ENCODE measurements around the gene AGO3.
"Not testable (repeated sequence)": the region's sequence is repeated elsewhere in the genome, so short reads cannot be mapped to it uniquely, and the experiment has no call there.

AGO3 gene

DNA sequence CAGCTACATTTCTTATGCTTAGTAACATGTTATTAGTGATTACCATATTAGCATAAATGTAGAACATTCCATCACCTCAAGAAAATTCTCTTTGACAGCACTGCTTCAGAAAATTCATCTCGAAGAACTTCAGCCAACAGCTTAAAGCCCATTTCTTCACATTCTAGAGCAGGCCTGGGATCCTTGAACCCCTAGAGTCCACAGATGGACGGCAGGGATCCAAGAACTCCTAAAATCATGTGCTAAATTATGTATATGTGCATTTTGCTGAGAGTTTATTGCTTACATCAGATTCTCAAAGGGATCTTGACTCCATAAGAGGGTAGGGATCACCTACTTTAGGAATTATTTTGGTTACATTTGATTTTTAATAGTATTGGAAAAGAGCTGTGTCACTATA is 76.8 kb downstream of the AGO3 start:
- no peak for DNase-seq

DNA sequence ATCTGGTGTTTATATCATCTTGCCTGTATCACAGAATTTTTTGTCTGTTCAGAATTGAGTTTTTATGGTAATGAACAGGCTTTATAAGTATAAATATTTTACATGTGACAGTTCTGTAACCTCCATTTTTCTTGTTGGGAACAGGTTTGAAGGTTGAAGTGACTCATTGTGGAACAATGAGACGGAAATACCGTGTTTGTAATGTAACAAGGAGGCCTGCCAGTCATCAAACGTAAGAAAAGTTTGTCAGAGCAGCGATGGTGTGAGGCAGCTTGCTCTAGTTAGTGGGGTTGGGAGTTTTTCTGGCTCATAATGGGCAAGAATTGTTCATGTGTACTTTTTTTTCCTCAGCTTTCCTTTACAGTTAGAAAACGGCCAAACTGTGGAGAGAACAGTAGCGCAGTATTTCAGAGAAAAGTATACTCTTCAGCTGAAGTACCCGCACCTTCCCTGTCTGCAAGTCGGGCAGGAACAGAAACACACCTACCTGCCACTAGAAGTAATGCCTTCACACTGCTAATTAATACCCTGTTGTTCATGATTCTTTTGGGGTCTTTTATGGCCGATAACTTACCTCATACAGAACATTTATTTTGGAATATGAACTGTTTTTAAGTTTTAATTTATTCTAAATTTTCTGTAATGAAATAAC is 77.8 kb downstream of the AGO3 start:
- no peak for DNase-seq

DNA sequence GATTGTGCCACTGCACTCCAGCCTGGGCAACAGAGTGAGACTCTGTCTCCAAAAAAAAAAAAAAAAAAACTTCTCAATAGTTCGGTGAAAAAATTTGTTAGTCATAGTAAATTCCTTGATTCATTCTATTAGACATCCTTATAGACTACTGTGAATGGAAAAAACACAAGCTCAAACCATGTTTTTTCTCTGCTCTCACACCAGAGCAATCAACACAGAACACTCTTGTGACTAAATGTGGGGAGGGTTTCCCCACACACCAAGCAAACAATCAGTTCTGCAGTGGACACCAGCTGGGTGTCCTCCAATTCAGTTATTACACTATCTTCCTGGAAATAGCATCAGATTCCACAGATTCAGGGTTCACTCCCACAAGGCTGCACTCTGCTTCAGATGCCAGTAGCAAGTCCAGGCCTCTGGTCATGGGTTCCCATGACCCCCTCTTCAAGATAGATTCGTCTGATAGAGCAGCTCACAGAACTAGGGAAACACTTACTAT is 83.9 kb downstream of the AGO3 start:
- DNase-seq, result no peak

DNA sequence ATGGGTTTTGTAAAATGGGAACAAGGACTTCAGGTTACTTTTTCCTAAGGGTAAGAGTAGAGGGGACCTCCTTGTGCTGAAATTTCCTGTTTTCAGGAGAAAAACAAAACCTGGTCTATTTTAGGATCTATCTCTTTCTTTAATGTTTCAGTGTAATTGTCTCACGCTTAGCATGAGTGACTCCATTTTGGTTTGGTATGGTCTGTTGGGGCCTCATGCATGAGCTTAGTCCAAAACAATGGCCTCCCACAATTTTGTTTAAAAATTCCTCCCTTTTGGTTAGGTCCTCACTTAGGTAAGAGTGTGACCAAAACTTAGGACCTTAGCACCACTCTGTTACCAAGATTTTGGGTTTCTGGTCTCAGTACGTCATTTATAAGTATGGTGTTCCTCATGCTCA is 85.8 kb downstream of the AGO3 start:
- DNase-seq, result no peak

DNA sequence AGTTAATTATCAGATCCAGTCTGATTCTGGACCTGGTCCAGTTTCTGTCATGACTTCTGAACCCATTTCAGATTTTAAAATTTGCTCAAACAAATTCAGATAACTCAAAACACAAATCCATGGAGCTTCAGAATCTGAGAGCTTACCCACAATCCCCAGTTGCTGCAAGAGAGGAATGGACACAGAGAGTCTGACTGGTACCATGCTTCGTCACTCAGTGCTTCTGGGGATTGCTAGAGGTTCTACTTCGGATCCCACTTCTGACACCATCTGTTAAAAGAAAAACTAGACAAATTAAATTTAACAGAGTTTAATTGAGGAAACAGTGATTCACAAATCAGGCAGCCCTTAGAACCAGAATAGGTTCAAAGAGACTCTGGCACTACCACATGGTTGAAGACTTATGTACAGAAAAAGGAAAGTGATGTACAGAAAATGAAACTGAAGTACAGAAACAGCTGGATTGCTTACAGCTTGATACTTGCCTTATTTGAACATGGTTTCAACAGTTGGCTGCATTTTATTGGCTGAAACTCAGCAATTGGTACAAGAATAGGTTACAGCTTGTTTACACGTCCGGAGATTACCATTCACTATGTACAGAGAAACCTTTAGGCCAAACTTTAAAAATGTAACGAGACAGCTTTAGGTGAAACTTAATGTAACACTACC is 92.3 kb downstream of the AGO3 start:
- no peak for DNase-seq

DNA sequence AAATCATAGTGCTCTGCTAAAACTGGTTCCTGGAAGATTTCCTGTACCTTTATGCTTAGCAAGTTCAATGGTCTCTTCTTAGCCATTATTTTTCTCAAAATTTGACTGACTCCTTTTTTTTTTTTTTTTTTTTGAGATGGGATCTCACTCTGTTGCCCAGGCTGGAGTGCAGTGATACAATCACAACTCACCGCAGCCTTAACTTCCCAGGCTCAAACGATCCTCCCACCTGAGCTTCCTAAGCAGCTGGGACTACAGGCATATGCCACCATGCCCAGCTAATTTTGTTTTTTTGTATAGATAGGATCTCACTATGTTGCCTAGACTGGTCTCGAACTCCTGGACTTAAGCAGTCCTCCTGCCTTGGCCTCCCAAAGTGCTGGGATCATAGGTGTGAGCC is 93.1 kb downstream of the AGO3 start:
- not testable (repeated sequence) for DNase-seq

DNA sequence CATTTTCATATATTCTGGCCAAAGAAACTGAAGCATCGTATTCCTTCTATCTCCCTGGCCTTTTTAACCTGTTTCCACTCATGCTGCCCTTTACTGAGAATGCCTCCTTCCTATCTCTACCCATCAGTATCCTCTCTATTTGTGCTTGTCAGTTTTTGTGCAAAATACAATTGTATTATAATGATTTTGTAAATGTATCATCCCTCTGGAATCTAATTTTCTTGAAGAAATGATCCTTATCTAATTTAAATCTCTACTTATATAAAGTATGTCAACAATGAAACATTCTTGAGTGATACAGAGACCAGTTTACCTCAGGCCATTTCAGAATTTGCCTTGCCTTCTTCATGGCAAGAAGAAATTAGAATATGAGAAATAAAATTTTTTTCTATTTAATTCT is 93.9 kb downstream of the AGO3 start:
- no peak for DNase-seq

DNA sequence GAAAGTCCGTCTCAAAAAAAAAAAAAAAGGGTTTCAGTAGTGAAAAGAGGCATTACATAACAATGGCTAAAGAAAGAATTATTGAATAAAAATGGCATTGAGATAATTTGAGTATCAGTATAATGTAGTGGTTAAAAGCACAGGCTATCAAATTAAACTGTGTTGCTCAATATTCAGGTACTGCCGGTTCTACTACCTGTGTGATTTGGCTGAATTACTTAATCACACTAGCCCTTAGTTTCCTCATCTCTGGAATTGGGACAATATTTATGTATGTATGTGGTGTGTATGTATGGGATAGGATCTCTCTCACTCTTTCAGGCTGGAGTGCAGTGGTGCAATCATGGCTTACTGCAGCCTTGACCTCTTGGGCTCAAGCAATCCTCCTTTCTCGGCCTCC is 96.9 kb downstream of the AGO3 start:
- no peak for DNase-seq

DNA sequence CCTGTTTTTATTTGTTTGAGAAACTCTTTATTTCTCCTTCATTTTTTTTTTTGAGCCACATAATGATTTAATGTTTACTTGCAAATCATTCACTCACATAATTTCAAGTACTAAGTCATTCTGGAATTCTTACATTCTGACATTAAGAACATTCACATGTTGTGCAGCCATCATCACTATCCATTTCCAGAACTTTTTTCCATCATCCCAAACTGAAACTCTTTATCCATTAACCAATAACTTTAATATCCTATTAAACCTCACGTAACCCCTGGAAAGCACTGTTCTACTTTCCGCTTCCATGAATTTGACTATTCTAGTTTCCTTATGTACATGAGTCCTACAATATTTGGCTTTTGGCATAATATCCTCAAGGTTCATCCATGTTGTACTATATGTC is 100.5 kb downstream of the AGO3 start:
- no peak for DNase-seq

DNA sequence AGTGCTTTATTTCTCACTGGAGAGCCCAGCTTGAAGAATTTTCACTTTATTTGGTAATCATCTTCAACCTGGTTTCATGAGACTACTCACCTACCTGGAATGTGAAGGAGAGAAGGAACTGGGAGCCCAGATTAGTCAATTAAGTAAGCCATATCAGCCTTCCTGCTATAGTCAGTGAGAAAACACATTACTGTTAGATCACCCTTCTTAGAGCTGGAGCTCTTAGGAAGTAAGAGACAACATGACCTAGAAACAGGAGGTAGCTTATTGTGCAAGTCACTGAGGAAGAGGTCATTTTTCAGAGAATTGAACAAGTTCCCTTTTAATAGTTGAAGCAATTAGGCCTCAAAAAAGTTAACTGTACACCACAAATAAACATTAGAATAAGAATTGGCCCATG is 103.8 kb downstream of the AGO3 start:
- no peak for DNase-seq

DNA sequence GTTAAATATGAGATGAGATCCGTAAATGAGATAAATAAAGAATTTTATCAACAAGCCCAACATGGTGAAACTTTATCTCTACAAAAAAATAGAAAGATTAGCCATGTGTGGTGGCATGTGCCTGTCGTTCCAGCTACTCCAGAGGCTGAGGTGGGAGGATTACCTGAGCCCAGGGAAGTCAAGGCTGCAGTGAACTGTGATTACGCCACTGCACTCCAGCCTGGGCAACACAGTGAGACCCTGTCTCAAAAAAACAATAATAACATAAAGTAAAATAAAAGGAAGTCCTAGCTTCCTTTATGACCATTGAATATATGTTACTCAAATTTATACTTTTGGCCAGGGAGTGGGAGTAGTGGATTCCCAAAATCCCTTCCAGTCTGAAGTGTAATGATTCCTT is 104.2 kb downstream of the AGO3 start:
- DNase-seq, result no peak

DNA sequence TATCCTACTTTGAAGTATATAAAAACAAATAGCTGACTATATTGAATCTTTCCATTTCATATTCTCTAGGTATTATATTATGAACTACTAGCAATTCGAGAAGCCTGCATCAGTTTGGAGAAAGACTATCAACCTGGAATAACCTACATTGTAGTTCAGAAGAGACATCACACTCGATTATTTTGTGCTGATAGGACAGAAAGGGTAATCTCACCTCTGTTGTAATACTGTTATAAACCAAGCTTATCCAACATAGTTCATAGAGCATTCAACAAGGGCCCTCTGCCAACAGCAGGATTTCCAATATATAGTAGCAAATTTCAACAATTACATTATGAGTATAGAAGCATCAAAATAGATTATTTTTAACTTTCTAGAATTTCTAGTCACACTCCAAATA is 109.3 kb downstream of the AGO3 start:
- no peak for DNase-seq

DNA sequence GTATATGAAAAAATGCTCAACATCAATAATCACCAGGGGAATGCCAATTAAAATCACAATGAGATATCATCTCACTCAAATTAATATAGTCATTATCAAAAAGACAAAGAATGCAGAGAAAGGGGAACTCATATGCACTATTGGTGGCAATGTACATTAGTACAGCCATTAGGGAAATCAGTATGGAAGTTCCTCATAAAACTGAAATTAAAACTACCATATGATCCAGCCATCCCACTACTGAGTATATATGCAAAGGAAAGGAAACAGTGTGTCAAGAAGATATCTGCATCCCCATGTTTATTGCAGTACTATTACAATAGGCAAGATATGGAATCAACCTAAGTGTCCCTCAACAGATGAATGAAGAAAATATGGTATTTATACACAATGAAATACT is 120.9 kb downstream of the AGO3 start:
- DNase-seq, result no peak

DNA sequence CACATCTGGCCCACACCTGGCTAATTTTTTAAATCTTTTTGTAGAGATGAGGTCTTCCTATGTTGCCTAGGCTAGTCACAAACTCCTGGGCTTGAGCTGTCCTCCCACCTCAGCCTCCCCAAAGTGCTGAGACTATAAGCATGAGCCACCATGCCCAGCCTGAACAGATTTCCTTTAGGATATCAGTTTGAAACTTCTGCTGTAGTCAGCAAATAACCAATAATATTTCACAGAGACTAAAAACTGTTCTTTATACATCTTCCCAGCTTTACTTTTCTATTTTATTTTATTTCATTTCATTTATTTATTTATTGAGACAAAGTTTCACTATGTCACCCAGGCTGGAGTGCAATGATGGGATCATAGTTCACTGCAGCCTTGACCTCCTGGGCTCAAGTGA is 123.1 kb downstream of the AGO3 start:
- no peak for DNase-seq

DNA sequence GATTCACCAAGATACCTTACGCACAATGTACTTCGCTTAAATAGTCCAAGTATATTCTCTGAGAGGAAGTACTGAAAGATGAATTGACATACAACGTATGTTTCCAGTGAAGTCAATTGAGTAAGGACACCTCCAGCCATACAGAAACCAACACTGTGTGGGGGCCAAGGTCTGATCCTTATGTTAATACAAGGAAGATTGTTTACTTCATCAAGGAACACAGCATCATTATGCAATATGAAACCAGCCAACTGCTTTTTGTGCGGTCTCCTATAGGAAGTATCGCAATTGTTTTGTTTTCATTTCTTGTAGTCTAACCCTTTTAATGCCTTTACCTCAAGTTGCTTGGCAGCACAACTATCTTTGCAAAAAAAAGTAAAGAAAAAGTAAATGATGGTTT is 124.8 kb downstream of the AGO3 start:
- no peak for DNase-seq

DNA sequence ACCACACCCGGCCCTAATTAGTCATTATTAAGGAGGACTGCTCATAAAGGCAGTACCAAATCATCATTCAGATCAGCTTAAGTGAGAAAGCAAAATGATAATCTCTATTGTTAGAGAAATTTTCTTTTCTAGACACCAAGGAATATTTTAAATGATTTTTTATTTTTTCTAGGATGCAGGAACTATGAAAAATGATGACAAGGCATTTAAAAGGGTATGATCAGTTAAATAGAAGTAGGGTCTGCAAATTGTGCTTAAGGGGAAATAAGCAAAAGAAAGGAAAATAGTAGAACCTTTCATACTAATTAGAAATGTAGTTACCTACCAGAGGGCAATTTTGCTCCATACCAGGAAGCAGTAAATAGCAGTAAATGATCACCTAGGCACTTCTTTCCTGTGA is 131.4 kb downstream of the AGO3 start:
- DNase-seq, result no peak

DNA sequence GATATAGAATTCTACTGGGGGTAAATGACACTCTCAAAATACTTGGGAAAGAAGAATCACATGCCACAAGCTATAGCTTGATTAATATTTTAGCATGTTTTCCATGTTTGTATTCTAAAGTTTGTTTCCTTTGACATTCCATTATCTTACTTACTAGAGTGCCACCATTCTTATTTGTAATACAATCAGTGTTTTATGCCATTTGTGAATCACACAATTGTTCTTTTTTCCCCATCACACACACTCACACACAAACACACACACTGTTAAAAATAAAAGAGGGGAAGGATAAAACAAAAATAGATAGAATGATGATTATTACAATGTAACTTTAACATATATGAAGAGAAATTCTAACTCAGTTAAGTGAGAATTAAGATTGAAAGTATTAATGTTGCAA is 137.0 kb downstream of the AGO3 start:
- DNase-seq, result no peak

DNA sequence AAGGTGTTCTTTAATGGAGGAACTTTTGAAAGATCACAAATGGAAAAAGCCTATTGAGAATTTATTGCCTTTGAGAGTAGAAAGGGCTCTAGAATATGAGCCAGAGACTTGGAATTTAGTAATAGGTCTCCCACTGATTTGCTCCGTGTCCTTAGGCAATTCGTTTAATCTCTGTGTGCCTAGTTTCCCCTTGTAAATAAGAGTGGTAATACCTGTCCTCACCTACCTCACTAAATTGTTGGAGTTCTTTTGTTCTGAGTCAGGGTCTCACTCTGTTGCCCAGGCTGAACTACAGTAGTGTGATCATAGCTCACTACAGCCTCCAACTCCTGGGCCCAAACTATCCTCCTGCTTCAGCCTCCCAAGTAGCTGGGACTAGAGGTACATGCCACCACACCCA is 138.0 kb downstream of the AGO3 start:
- DNase-seq, result no peak

DNA sequence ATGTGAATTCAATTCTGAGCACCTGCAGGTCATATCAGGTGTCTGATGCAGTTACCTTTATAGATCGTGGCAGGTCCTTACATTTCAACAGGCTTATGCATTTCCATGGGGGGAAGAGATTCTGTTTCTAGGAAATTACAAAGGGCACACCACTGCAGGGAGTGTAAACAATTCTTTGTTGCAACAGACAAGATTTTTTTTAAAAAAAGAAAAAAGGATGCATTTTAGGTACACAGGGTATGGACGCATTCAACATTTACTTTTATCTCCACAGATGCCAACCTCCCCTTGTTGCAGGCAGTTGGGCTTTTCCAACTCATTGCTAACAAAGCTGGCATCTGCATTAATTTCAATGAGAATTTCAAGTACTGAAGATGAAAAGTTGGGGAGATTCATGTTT is 139.4 kb downstream of the AGO3 start:
- no peak for DNase-seq

DNA sequence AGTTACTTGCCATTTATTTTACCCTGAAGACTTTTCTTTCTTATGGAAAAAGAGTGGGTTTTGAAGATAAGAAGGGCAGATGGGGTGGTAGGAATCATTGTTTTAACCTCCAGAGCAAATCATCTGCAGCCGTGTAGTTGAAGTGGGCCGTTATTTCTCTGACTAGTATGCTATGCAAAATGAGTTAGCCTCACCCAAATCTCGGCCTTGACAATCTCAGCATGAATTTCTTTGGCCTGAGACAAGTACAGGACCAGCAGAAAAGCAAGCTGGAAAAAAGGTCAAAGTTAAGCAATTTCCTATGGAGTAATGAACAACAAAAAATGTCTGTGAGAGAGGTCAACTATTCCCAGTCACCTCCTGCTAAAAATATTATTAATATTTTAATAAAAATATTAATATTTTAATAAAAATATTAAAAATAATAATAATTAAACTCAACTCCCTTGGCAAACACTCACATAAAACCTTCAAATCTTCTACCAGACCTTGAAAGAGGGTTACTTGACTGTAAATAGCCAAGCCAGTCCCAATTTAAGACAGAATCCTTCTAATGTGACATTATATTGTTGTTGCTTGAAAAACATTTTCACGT is 146.2 kb downstream of the AGO3 start:
- DNase-seq, result no peak

DNA sequence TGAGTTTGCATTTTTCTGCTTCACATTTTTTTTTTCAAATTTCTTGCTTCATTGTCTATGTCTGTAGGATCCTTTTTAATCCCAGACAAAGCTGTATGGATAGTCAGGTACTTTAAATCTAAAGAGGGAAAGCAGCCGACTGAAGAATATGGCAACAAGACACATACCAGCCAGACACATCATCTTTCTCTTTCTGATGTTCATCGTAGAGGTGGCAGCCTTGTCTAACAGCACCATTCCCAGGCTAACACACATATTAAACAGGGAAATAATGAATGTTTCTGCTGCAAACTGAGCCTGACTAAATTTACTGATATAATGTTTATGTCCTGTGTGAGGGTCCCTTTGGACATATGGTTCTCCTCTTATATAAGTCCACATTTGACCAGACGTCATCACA is 149.3 kb downstream of the AGO3 start:
- DNase-seq, result no peak

DNA sequence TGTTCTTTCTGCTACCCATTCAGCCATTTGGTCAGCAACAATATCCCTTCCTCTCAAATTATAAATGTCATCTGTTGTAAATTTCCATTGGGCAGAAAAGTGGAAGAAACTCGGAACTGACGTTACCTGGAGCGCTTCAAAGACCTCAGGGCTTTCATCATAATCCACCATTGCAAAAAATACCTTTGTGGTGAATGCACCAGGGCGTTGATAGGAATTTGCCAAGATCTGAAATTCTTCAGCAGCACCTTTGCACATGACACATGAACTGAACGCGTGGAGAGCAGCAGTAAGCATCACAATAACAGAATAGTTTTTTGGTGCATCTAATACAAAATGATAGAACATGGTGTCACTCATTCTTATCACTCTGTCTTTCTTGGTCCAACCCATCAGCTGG is 149.9 kb downstream of the AGO3 start:
- DNase-seq, result no peak

DNA sequence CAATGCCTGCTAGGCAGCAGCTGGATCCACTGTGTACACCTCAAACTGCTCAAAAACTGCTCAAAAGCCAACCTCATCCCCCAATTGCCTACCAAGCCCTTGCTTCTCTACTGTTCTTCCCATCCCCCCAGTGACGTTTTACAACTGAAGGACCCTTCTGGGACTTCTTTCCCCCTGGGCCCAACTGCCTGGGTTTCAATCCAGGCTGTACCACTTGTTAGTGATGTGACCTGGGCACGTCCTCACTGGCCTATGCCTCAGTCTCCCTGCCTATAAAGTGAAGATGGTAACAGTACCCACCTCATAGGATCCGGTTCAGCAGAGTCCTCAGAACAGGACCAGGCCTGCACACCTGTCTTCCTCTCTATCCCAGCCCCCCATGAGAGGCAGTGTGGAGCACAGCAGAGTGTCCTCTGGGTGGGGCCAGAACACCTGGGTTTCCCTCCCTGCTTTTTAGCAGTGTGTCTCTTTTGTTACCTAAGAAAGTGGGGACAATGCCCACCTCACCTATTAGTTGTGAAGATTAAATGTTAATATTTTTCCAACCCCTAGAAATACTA is 151.1 kb downstream of the AGO3 start:
- DNase-seq, result no peak

DNA sequence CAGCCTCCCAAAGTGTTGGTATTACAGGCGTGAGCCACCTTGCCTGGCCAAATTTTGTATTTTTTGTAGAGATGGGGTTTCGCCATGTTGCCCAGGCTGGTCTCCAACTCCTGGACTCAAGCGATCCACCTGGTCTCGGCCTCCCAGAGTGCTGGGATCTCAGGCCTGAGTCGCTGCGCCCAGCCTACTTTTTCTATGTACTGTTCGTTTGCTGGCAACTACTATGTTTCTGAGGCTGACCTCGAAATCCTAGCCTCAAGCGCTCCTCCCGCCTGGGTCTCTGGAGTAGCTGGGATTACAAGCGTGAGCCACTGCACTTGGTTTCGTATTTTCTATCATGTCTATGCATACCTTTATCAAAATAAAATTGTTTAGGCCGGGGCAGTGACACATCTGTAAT is 152.3 kb downstream of the AGO3 start:
- DNase-seq, result no peak

Measured in right kidney (tissue), 1 donor.